ENCODE results near the gene CXCR4.

DNA sequence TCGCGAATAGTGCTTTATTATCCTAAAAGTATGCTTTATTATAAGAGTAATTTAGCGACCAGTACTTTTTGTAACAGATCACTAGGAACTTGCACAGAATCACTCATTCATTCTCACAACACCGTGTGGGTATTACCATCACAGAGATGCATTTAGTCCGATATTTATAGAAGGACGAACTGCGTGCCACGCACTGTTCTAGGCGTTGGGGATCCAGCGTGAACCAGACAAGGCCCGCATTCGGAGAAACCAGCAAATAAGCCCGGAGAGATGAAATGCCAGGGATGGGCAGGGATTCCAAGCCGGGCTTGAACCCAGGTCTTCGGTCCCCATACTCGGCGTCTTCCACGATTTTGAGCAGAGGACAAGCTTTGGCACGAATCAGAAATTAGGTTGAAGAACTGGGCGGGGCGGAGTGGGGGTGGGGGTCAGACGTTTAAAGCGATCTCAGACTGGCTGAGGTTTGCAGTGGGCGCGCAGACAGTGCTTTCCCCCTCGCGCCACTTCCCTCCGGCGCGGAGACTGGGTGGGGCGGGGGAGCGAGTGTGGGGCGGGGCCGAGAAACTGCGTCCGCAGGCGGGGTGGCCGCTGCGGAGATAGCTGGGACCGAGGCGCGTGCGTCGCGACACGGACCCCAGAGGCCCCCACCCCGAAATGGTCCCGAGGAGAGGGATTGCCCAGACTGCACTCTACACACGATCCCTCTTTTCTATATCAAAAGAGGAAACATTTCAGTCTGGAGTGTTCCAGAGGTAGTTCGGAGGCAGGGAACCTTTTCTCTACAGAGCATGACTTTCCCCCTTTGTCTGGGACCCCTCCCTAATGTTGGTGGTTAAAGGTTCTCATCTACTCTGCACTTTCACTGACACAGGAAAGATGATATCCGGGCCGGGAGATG is 1.1 kb upstream of the CXCR4 start:
- TF ChIP-seq POLR2AphosphoS5 (IDR thresholded peaks at IDR 0.05; ENCODE audit: low read depth, low read length) = no peak
- TF ChIP-seq, protein P1, sequence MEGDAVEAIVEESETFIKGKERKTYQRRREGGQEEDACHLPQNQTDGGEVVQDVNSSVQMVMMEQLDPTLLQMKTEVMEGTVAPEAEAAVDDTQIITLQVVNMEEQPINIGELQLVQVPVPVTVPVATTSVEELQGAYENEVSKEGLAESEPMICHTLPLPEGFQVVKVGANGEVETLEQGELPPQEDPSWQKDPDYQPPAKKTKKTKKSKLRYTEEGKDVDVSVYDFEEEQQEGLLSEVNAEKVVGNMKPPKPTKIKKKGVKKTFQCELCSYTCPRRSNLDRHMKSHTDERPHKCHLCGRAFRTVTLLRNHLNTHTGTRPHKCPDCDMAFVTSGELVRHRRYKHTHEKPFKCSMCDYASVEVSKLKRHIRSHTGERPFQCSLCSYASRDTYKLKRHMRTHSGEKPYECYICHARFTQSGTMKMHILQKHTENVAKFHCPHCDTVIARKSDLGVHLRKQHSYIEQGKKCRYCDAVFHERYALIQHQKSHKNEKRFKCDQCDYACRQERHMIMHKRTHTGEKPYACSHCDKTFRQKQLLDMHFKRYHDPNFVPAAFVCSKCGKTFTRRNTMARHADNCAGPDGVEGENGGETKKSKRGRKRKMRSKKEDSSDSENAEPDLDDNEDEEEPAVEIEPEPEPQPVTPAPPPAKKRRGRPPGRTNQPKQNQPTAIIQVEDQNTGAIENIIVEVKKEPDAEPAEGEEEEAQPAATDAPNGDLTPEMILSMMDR (IDR thresholded peaks at IDR 0.05) = no peak
- TF ChIP-seq, protein P2, sequence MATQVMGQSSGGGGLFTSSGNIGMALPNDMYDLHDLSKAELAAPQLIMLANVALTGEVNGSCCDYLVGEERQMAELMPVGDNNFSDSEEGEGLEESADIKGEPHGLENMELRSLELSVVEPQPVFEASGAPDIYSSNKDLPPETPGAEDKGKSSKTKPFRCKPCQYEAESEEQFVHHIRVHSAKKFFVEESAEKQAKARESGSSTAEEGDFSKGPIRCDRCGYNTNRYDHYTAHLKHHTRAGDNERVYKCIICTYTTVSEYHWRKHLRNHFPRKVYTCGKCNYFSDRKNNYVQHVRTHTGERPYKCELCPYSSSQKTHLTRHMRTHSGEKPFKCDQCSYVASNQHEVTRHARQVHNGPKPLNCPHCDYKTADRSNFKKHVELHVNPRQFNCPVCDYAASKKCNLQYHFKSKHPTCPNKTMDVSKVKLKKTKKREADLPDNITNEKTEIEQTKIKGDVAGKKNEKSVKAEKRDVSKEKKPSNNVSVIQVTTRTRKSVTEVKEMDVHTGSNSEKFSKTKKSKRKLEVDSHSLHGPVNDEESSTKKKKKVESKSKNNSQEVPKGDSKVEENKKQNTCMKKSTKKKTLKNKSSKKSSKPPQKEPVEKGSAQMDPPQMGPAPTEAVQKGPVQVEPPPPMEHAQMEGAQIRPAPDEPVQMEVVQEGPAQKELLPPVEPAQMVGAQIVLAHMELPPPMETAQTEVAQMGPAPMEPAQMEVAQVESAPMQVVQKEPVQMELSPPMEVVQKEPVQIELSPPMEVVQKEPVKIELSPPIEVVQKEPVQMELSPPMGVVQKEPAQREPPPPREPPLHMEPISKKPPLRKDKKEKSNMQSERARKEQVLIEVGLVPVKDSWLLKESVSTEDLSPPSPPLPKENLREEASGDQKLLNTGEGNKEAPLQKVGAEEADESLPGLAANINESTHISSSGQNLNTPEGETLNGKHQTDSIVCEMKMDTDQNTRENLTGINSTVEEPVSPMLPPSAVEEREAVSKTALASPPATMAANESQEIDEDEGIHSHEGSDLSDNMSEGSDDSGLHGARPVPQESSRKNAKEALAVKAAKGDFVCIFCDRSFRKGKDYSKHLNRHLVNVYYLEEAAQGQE (IDR thresholded peaks at IDR 0.05; ENCODE audit: insufficient read depth in 1 of 2, low read depth in 2 of 2, low read length in 1 of 2) = no peak
